ENCODE measurements around the gene LYZ. TPM values are rescaled to one million over a fixed set of nuclear protein-coding genes. Genes with fewer than 3 reads are reported as not detected.

LYZ gene
- total RNA-seq, 1 donor from 2014 or later, result 30.8 TPM

GRCh38 chr12:69330475-69331473 lies 17.4 kb upstream of the LYZ start:
- Histone ChIP-seq H3K36me3 (no peaks in the 10 kb centered on the region), H3K27ac (replicated peaks) (no peak overlapping the region), H3K4me3 (peak overlapping the region; percentile 60), H3K4me1 (no peaks in the 10 kb centered on the region), H3K9me3 (replicated peaks) (no peaks in the 10 kb centered on the region), H3K27me3 (ENCODE audit: low read depth) (peaks cover 51% of the 10 kb centered on the region)
- TF ChIP-seq CTCF (IDR thresholded peaks at IDR 0.05; ENCODE audit: borderline replicate concordance), result no peak
- intact Hi-C loops (cut with micrococcal nuclease), result no loop called here
- no peak for DNase-seq

GRCh38 chr12:69331519-69331908 lies 16.7 kb upstream of the LYZ start:
- Histone ChIP-seq H3K4me1 (no peaks in the 10 kb centered on the region), H3K4me3 (peak overlapping the region; percentile 60), H3K27me3 (ENCODE audit: low read depth) (peaks cover 43% of the 10 kb centered on the region), H3K36me3 (no peaks in the 10 kb centered on the region), H3K9me3 (replicated peaks) (no peaks in the 10 kb centered on the region), H3K27ac (replicated peaks) (no peak overlapping the region)
- intact Hi-C loops (cut with micrococcal nuclease), result no loop called here
- no peak for TF ChIP-seq CTCF (IDR thresholded peaks at IDR 0.05; ENCODE audit: borderline replicate concordance)
- no peak for DNase-seq

GRCh38 chr12:69331909-69332684 lies 16.1 kb upstream of the LYZ start:
- TF ChIP-seq CTCF (IDR thresholded peaks at IDR 0.05; ENCODE audit: borderline replicate concordance), result no peak
- Histone ChIP-seq H3K9me3 (replicated peaks) (no peaks in the 10 kb centered on the region), H3K27ac (replicated peaks) (no peak overlapping the region), H3K4me1 (no peaks in the 10 kb centered on the region), H3K27me3 (ENCODE audit: low read depth) (peaks cover 37% of the 10 kb centered on the region), H3K4me3 (peak overlapping the region; percentile 60), H3K36me3 (no peaks in the 10 kb centered on the region)
- intact Hi-C loops (cut with micrococcal nuclease), result no loop called here
- no peak for DNase-seq

GRCh38 chr12:69332815-69333358 lies 15.3 kb upstream of the LYZ start:
- Histone ChIP-seq H3K36me3 (no peaks in the 10 kb centered on the region), H3K4me1 (no peaks in the 10 kb centered on the region), H3K4me3 (no peak overlapping the region), H3K27ac (replicated peaks) (no peak overlapping the region), H3K9me3 (replicated peaks) (no peaks in the 10 kb centered on the region), H3K27me3 (ENCODE audit: low read depth) (peaks cover 31% of the 10 kb centered on the region)
- TF ChIP-seq CTCF (IDR thresholded peaks at IDR 0.05; ENCODE audit: borderline replicate concordance), result no peak
- intact Hi-C loops (cut with micrococcal nuclease), result no loop called here
- no peak for DNase-seq

- Histone ChIP-seq H3K4me1 (no peaks in the 10 kb centered on the region), H3K27ac (replicated peaks) (no peak overlapping the region), H3K36me3 (no peaks in the 10 kb centered on the region), H3K27me3 (ENCODE audit: low read depth) (peaks cover 22% of the 10 kb centered on the region), H3K4me3 (no peak overlapping the region), H3K9me3 (replicated peaks) (no peaks in the 10 kb centered on the region)
- no peak for DNase-seq
- TF ChIP-seq CTCF (IDR thresholded peaks at IDR 0.05; ENCODE audit: borderline replicate concordance), result no peak
- intact Hi-C loops (cut with micrococcal nuclease), result no loop called here
These were observed 14.0 kb upstream of the LYZ start for GRCh38 chr12:69334158-69334557.

Measured in left ventricle myocardium inferior (tissue), 1 donor.